Fibroblast of lung (primary cell): ENCODE results near the gene KLHL25.

Experiments used
- CTCF ChIP-seq, 2 donors: IDR thresholded peaks in 1 of 2; conservative IDR thresholded peaks in 1 of 2; 1 replicate in 1 of 2; 2 replicates in 1 of 2; pipeline ENCODE4 v1.5.1; 2011 to 2012; ENCODE audit warnings: low read length in 2 of 2, control low read depth in 1 of 2, inconsistent platforms in 1 of 2, low read depth in 1 of 2, mild to moderate bottlenecking in 1 of 2
- EZH2 ChIP-seq: IDR thresholded peaks from 2 replicates; pipeline ENCODE4 v1.5.1; 2012; ENCODE audit warnings: low read length, control low read depth, mild to moderate bottlenecking; ENCODE audit errors: missing control alignments

- TF ChIP-seq CTCF (conservative IDR thresholded peaks at IDR 0.05 in 1 of 2, IDR thresholded peaks at IDR 0.05 in 1 of 2; ENCODE audit: low read depth in 1 of 2, low read length in 2 of 2) (no peak), EZH2 (no peak)
Measured at GRCh38 chr15:85751291-85752123, 43.2 kb downstream of the KLHL25 start.
